Measurements from ENCODE around the gene CLIC6. TPM values are rescaled to one million over a fixed set of nuclear protein-coding genes. Genes with fewer than 3 reads are reported as not detected.
A peak's percentile ranks its signal among the peaks of the same experiment; 100 is the strongest.
"Not testable (repeated sequence)": the region's sequence is repeated elsewhere in the genome, so short reads cannot be mapped to it uniquely, and the experiment has no call there.

CLIC6 gene
- total RNA-seq, 1 donor = under 0.01 TPM

DNA sequence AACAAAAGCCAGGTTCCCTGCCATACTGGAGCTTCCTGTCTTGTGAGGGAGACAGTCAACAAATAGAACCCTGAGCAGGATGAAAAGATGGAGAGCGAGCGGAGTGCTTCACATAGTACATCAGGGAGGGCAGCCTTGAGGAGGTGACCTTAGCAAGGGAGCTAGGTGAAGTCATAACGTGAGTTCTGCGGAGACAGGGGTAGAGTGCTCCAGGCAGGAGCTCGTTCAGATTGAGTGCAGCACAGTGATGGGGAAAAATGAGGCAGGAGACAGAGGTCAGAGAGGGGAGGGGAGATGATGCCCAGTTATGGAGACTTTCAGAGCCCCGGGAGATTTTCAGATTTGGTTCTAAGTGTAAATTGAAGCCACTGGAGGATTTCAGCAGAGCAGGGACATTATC lies 15.3 kb upstream of the CLIC6 start:
- H3K27me3 ChIP-seq (ENCODE audit: insufficient read depth, low read length) = peaks cover 73% of the 10 kb centered on the region
- H3K79me2 ChIP-seq (ENCODE audit: insufficient read depth, low read length) = no peaks in the 10 kb centered on the region
- H4K20me1 ChIP-seq (ENCODE audit: insufficient read depth, low read length) = no peaks in the 10 kb centered on the region
- H3K27ac ChIP-seq (ENCODE audit: low read depth, low read length) = no peak overlapping the region
- H3K4me2 ChIP-seq (ENCODE audit: insufficient read depth, low read length) = no peak overlapping the region
- H3K4me3 ChIP-seq (ENCODE audit: insufficient read depth, low read length) = no peak overlapping the region
- no peaks in the 10 kb centered on the region for H3K36me3 ChIP-seq (ENCODE audit: insufficient read depth, low read length)
- H2AFZ ChIP-seq (ENCODE audit: low read length) = no peak overlapping the region
- H3K4me1 ChIP-seq (ENCODE audit: insufficient read depth, low read length) = no peaks in the 10 kb centered on the region
- H3K9me3 ChIP-seq (ENCODE audit: low read depth, low read length) = peaks cover 5% of the 10 kb centered on the region
- TF ChIP-seq, protein P1, sequence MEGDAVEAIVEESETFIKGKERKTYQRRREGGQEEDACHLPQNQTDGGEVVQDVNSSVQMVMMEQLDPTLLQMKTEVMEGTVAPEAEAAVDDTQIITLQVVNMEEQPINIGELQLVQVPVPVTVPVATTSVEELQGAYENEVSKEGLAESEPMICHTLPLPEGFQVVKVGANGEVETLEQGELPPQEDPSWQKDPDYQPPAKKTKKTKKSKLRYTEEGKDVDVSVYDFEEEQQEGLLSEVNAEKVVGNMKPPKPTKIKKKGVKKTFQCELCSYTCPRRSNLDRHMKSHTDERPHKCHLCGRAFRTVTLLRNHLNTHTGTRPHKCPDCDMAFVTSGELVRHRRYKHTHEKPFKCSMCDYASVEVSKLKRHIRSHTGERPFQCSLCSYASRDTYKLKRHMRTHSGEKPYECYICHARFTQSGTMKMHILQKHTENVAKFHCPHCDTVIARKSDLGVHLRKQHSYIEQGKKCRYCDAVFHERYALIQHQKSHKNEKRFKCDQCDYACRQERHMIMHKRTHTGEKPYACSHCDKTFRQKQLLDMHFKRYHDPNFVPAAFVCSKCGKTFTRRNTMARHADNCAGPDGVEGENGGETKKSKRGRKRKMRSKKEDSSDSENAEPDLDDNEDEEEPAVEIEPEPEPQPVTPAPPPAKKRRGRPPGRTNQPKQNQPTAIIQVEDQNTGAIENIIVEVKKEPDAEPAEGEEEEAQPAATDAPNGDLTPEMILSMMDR (IDR thresholded peaks at IDR 0.05; ENCODE audit: extremely low read depth, low read depth, low read length) = no peak
- no peak for DNase-seq (ENCODE audit: insufficient read length, low spot score, missing footprints)

DNA sequence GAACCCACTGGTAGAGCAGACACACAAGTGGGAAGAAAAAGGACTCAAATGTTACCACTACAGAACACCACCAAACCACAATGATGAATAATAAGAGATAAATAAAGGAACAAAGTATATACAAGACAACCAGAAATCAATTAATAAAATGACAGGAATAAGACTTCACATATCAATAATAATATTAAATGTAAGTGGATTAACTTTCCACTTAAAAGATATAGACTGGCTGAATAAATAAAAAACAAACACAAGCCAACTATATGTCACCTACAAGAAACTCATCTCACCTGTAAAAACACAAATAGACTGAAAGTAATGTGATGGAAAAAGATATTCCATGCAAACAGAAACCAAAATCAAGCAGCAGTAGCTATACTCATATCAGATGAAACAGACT lies 6.9 kb upstream of the CLIC6 start:
- H3K4me1 ChIP-seq (ENCODE audit: insufficient read depth, low read length) = no peaks in the 10 kb centered on the region
- DNase-seq (ENCODE audit: insufficient read length, low spot score, missing footprints) = no peak
- no peaks in the 10 kb centered on the region for H3K79me2 ChIP-seq (ENCODE audit: insufficient read depth, low read length)
- no peak overlapping the region for H3K27ac ChIP-seq (ENCODE audit: low read depth, low read length)
- H3K4me2 ChIP-seq (ENCODE audit: insufficient read depth, low read length) = no peak overlapping the region
- no peaks in the 10 kb centered on the region for H4K20me1 ChIP-seq (ENCODE audit: insufficient read depth, low read length)
- H2AFZ ChIP-seq (ENCODE audit: low read length) = no peak overlapping the region
- TF ChIP-seq, protein P1 (IDR thresholded peaks at IDR 0.05; ENCODE audit: extremely low read depth, low read depth, low read length) = no peak
- H3K36me3 ChIP-seq (ENCODE audit: insufficient read depth, low read length) = no peaks in the 10 kb centered on the region
- H3K4me3 ChIP-seq (ENCODE audit: insufficient read depth, low read length) = no peak overlapping the region
- H3K27me3 ChIP-seq (ENCODE audit: insufficient read depth, low read length) = peaks cover 74% of the 10 kb centered on the region
- H3K9me3 ChIP-seq (ENCODE audit: low read depth, low read length) = peaks cover 8% of the 10 kb centered on the region

DNA sequence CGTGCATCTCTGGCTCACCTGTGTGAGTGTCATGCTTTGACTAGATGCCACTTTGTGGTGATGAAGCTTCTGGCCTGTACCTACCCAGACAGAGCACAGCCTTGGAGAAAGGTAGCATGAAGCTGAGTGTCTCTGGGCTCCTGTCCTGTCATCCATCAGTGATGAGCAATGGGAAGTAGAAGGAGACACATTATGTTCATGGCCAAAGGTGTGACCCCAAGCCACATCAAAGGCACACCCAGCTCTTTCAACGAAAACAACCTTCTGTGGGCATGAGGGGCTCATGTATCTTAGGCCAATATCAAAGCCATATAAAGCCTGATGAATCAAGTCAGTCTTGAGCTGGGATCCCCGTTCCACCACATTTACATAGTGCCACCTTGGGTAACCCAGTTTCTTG lies 1.0 kb upstream of the CLIC6 start:
- TF ChIP-seq, protein P1 (IDR thresholded peaks at IDR 0.05; ENCODE audit: extremely low read depth, low read depth, low read length) = no peak
- no peak for DNase-seq (ENCODE audit: insufficient read length, low spot score, missing footprints)
- Histone ChIP-seq H3K4me3 (ENCODE audit: insufficient read depth, low read length) (no peak overlapping the region), H2AFZ (ENCODE audit: low read length) (no peak overlapping the region), H3K79me2 (ENCODE audit: insufficient read depth, low read length) (no peaks in the 10 kb centered on the region), H3K27ac (ENCODE audit: low read depth, low read length) (no peak overlapping the region), H3K36me3 (ENCODE audit: insufficient read depth, low read length) (no peaks in the 10 kb centered on the region), H3K4me2 (ENCODE audit: insufficient read depth, low read length) (no peak overlapping the region), H4K20me1 (ENCODE audit: insufficient read depth, low read length) (no peaks in the 10 kb centered on the region), H3K4me1 (ENCODE audit: insufficient read depth, low read length) (peaks cover 4% of the 10 kb centered on the region), H3K27me3 (ENCODE audit: insufficient read depth, low read length) (peaks cover 91% of the 10 kb centered on the region), H3K9me3 (ENCODE audit: low read depth, low read length) (no peaks in the 10 kb centered on the region)

DNA sequence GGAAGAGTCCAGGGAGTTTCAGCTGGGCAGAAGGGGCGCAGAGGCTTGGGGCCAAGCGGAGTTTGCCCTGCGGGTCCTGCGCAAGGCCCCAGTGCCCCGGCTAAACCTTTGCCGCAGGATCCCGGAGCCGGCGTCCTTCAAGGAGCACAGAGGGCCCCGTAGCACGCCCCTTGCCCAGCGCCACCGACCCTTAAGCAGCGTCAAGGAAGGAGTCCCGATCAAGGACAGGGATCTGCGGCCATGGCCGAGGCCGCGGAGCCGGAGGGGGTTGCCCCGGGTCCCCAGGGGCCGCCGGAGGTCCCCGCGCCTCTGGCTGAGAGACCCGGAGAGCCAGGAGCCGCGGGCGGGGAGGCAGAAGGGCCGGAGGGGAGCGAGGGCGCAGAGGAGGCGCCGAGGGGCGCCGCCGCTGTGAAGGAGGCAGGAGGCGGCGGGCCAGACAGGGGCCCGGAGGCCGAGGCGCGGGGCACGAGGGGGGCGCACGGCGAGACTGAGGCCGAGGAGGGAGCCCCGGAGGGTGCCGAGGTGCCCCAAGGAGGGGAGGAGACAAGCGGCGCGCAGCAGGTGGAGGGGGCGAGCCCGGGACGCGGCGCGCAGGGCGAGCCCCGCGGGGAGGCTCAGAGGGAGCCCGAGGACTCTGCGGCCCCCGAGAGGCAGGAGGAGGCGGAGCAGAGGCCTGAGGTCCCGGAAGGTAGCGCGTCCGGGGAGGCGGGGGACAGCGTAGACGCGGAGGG lies 520 bp downstream of the CLIC6 start:
- DNase-seq (ENCODE audit: insufficient read length, low spot score, missing footprints) = no peak
- H3K79me2 ChIP-seq (ENCODE audit: insufficient read depth, low read length) = no peaks in the 10 kb centered on the region
- H3K4me3 ChIP-seq (ENCODE audit: insufficient read depth, low read length) = peak overlapping the region; percentile 28
- no peaks in the 10 kb centered on the region for H3K9me3 ChIP-seq (ENCODE audit: low read depth, low read length)
- no peaks in the 10 kb centered on the region for H3K36me3 ChIP-seq (ENCODE audit: insufficient read depth, low read length)
- TF ChIP-seq, protein P1 (IDR thresholded peaks at IDR 0.05; ENCODE audit: extremely low read depth, low read depth, low read length) = no peak
- H3K4me1 ChIP-seq (ENCODE audit: insufficient read depth, low read length) = peaks cover 4% of the 10 kb centered on the region
- H2AFZ ChIP-seq (ENCODE audit: low read length) = no peak overlapping the region
- peaks cover 87% of the 10 kb centered on the region for H3K27me3 ChIP-seq (ENCODE audit: insufficient read depth, low read length)
- H3K4me2 ChIP-seq (ENCODE audit: insufficient read depth, low read length) = peak overlapping the region; percentile 74
- no peak overlapping the region for H3K27ac ChIP-seq (ENCODE audit: low read depth, low read length)
- H4K20me1 ChIP-seq (ENCODE audit: insufficient read depth, low read length) = no peaks in the 10 kb centered on the region

DNA sequence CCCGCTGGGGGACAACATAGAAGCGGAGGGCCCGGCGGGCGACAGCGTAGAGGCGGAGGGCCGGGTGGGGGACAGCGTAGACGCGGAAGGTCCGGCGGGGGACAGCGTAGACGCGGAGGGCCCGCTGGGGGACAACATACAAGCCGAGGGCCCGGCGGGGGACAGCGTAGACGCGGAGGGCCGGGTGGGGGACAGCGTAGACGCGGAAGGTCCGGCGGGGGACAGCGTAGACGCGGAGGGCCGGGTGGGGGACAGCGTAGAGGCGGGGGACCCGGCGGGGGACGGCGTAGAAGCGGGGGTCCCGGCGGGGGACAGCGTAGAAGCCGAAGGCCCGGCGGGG lies 1.1 kb downstream of the CLIC6 start:
- not testable (repeated sequence) for H3K9me3 ChIP-seq (ENCODE audit: low read depth, low read length); H3K79me2 ChIP-seq (ENCODE audit: insufficient read depth, low read length); H2AFZ ChIP-seq (ENCODE audit: low read length); H3K4me1 ChIP-seq (ENCODE audit: insufficient read depth, low read length); H4K20me1 ChIP-seq (ENCODE audit: insufficient read depth, low read length); DNase-seq (ENCODE audit: insufficient read length, low spot score, missing footprints); H3K27ac ChIP-seq (ENCODE audit: low read depth, low read length); H3K36me3 ChIP-seq (ENCODE audit: insufficient read depth, low read length)
- Histone ChIP-seq H3K4me2 (ENCODE audit: insufficient read depth, low read length) (peak overlapping the region; percentile 74), H3K4me3 (ENCODE audit: insufficient read depth, low read length) (peak overlapping the region; percentile 60), H3K27me3 (ENCODE audit: insufficient read depth, low read length) (peaks cover 88% of the 10 kb centered on the region)

Measured in osteoblast (primary cell).